ENCODE results near the gene PRKCB.

DNA sequence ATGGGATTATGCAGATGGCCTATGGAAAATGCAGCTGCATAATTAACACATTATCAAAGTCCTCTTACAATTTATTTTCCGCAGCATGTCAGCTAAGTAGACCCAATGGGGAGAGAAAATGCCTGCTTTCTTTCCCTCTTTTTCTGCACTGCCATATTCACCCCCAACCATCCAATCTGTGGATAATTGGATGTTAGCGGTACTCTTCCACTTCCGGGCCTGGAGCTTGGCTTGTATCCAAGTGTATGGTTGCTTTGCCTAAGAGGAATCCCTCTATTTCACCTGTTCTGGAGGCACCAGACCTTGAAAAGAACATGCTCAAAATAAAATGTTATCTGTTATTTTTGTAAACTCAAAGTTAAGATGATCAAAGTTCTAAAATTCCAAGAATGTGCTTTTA is 379.2 kb downstream of the PRKCB start:
- TF ChIP-seq, protein P1, sequence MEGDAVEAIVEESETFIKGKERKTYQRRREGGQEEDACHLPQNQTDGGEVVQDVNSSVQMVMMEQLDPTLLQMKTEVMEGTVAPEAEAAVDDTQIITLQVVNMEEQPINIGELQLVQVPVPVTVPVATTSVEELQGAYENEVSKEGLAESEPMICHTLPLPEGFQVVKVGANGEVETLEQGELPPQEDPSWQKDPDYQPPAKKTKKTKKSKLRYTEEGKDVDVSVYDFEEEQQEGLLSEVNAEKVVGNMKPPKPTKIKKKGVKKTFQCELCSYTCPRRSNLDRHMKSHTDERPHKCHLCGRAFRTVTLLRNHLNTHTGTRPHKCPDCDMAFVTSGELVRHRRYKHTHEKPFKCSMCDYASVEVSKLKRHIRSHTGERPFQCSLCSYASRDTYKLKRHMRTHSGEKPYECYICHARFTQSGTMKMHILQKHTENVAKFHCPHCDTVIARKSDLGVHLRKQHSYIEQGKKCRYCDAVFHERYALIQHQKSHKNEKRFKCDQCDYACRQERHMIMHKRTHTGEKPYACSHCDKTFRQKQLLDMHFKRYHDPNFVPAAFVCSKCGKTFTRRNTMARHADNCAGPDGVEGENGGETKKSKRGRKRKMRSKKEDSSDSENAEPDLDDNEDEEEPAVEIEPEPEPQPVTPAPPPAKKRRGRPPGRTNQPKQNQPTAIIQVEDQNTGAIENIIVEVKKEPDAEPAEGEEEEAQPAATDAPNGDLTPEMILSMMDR (IDR thresholded peaks at IDR 0.05; ENCODE audit: poor library complexity): no peak
- TF ChIP-seq EZH2 (IDR thresholded peaks at IDR 0.05; ENCODE audit: borderline replicate concordance) (no peak), EZH2phosphoT487 (IDR thresholded peaks at IDR 0.05; ENCODE audit: low read depth, severe bottlenecking, unreplicated experiment) (no peak)
